ENCODE results near the gene C4A.
"Not testable (repeated sequence)": the region's sequence is repeated elsewhere in the genome, so short reads cannot be mapped to it uniquely, and the experiment has no call there.

DNA sequence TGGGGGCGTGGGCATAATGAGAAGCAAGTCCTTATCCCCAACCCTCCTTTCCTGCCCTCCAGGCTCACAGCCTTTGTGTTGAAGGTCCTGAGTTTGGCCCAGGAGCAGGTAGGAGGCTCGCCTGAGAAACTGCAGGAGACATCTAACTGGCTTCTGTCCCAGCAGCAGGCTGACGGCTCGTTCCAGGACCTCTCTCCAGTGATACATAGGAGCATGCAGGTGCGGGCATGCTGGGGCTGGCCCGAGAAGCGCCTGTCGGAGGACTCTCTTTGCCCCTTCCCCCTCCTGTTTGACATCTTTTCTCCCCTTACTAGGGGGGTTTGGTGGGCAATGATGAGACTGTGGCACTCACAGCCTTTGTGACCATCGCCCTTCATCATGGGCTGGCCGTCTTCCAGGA, 46.8 kb downstream of the C4A start:
- not testable (repeated sequence) for TF ChIP-seq ZNF701 (tag by site-specific recombination; IDR thresholded peaks at IDR 0.05); ZNF19 (tag by site-specific recombination; IDR thresholded peaks at IDR 0.05; ENCODE audit: low read depth)

Data from HEK293 (cell line).